Activated gamma-delta T cell treated with anti-CD3 and anti-CD28 coated beads, Interleukin-2, amount 50 U/mL, for 16 hours (primary cell): ENCODE results near the gene PJA2.

Experiments used
- DNase-seq: peaks from one replicate; pipeline ENCODE4 v3.0.0-alpha.2; 2020; ENCODE audit warnings: low read depth

PJA2 gene

DNA sequence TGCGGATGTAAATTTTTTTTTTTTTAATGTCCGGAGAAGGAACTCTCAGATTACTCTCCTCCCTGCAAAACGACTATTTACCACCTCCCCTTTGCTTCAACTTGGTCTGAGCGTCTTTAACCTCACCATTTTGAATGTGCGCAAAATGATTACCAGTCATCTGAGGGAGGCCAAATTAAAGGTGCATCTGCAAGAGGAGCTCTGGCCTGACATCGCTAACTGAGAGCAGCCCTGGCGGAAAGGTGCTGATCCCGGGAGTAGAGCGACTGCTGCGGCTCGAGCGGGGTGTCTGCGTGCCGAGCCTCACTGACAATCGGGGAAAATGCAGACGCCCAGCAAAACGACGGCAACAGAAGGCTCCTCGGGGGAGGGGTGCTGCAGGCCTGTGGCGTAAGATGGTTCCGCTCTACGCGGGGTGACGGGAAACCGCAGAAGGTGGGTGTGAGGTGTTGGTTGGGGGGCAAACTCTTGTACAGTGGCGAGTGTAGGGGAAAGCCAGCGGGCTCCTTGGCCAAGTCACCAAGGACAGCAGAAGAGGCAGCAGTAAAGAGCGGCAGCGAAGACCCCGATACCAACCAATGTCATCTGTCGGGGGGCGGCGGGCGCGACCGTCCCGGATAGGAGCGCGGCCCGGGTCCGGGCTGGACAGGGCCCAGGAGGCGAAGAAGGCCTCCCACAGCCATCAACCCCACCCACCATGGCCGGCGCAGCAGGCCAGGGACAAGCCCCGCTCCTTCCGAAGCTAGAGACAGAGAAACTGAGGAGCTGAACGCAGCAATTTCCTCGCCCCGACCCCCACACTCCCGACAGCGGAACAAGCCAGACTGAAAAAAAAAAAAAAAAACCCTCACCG, 557 bp downstream of the PJA2 start:
- peak; percentile 78 for DNase-seq

DNA sequence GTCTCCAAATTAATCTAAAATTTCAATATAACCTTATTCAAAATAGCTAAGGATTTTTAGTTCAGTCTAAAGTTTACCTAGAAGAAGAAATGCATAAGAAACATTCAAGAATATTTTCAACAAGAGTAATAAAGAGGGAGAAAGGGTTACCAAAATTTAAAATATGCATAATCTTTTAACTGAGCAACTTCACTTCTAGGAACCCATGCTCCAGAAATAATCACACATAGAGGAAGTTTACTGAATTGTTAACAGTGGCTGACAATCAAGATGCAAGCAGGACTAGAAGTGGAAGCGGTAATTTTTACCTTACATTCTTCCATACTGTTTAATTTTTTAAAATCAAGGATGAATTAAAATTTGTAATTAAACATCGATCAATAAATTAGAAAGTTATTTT, 1.9 kb downstream of the PJA2 start:
- DNase-seq = no peak

- DNase-seq = no peak
Observed at GRCh38 chr5:109406719-109407118, 3.1 kb downstream of the PJA2 start.

DNA sequence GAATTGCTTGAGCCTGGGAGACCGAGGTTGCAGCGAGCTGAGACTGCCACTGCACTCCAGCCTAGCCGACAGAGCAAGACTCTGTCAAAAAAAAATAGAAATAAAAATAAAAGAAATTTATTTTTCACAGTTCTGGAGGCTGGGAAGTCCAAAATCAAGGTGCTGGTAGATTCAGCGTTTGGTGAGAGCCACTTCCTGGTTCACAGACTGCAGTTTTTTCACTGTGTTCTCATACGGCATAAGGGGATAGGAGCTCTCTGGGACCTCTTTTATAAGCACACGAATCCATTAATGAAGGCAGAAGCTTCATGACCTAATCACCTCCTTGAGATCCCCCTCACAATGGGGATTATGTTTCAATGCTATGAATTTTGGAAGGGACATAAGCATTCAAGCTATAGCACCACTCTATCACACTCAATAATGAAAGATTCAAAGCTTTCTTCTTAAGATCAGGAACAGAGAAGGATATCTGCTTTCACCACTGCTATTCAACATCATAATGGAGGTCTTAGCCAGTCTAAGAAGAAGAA, 5.3 kb downstream of the PJA2 start:
- no peak for DNase-seq

DNA sequence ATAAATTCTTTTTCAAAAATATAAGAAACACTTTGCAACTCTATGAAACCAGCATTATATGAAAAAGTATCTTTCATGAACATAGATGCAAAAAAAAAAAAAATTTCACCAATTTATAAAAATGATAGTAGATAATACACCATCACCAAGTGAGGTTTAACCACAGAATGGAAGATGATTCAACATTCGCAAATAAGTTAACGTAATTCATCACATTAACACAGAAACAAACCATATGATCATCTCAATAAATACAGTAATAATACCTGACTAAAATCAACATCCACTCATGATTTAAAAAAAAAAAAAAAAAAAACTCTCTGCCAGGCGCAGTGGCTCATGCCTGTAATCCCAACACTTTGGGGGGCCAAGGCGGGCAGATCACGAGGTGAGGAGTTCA, 6.3 kb downstream of the PJA2 start:
- DNase-seq = no peak

GRCh38 chr5:109399092-109399759, 10.5 kb downstream of the PJA2 start:
- DNase-seq = no peak

DNA sequence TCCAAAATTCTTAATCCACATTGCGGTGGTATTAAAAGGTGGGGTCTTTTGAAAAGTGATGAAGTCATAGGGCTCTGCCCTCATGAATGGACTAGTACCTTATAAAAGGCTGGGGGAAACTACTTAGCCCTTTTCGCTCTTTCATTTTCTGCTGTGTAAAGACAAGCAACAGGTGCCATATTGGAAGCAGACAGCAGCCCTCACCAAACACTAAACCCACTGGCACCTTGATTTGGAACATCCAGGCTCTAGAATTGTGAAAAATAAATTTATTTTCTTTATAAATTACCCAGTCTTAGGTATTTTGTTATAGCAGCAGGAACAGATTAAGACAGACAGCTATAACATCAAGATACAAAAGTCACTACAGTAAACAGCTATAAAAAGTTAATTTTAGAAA, 12.8 kb downstream of the PJA2 start:
- DNase-seq = no peak

DNA sequence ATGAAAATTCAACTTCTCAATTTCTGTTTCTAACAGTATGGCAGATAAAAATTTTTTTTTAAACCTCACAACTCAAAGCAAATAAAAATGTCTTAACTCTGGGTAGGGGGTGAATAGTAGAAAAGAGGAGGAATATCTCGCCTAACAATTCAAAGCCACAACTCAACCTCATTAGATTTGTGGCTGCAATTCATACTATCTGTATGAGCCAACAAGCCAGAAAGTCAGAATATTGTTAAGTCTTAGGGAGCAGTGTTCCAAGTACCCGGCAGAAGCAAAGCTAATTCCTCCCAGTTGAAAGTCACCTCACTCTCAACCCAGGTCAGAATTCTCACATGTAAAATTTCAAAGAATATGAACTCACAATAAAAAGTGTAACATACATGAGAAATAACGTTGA, 15.0 kb downstream of the PJA2 start:
- no peak for DNase-seq

GRCh38 chr5:109390188-109390587, 19.6 kb downstream of the PJA2 start:
- DNase-seq = no peak

DNA sequence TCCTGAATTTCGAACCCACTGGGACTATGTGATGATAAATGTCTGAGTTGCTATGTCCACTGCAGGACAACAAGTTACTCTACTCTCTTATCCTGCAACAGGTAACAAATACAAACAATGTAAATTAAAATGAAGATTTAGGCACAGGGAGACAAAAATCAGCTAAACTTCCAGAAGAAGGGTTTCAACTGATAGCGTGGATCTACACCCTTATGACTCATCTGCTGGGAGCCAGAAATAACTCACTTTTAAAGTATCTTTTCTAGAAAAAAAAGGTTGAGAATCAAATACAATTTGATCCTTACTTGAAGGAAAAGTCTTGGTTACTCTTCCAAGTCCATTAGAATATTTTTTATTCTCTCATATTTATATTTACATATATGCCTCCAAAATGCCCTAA, 21.4 kb downstream of the PJA2 start:
- no peak for DNase-seq

GRCh38 chr5:109387408-109387974, 22.3 kb downstream of the PJA2 start:
- no peak for DNase-seq

DNA sequence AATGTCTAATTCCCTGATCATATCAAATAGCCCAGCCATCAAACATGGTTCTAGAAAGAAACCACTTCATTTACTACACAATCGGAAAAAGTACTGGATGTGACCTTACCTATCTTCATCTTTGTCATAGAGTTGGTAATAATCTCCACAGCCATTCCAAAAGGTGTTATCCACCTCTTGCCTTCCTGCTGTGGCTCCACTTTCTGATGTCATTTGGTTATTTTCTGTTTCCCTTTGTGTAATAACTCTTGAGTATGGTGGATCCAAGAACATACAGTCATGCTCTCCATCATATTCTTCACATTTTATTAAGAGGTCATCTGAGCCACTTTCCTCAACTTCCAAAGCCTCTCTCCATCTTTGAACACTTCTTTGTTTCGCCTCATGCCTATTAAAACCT, 31.7 kb downstream of the PJA2 start:
- DNase-seq = no peak

DNA sequence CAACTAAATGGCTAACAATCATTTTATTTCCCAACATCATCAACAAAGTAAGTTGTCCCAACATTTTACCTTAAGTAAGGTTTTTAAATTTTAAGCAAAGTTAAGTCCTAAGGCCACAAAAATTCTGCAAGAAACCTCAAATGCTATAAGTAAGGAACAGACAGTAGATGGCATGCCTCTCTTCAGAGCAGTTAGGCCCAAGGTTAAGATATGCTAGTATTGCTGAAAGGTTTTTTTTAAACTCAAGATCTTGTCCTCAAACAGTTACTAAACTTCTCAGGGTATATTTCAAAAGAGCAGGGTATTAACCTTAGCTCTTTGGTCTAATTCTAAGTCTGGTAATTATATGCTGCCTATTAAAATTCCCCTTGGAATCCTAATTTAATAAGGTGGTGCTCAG, 35.1 kb downstream of the PJA2 start:
- no peak for DNase-seq

- no peak for DNase-seq
Observed at GRCh38 chr5:109373932-109374331, 35.8 kb downstream of the PJA2 start.

GRCh38 chr5:109370343-109370742, 39.4 kb downstream of the PJA2 start:
- no peak for DNase-seq

DNA sequence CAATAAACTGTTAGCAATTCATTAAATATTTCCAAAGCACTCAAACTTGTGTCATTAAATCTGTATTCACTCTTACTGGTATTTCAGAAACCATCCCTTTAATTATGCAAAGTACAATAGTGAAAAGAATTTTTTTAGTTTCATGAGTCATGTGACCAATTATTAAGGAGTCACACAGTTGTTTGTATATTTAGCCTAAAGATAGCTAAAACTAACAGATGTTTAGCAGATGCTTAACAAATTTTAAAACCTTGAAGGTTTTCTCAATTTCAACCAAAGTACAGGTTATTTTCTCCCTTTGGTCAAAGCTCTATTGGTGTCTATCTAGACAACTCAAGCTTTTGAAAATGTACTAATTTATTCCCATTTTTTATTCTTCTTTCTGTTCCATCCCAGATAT, 44.1 kb downstream of the PJA2 start:
- DNase-seq = no peak

- DNase-seq = no peak
Observed at GRCh38 chr5:109364977-109365376, 44.8 kb downstream of the PJA2 start.

GRCh38 chr5:109359642-109360041, 50.1 kb downstream of the PJA2 start:
- DNase-seq = no peak

DNA sequence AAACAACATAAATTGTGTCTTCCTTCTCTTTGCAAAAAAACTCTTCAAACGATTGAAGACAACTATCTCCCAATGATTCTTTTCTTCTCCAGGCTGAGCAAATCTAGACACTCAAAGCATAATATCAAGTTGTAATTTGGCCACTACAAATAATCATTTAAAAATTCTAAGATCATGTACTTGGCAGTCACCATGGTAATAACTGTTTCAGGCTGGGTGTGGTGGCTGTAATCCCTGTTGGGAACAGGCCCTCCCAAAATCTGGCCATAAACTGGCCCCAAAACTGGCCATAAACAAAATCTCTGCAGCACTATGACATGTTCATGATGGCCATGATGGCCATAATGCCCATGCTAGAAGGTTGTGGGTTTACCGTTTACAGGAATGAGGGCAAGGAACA, 52.0 kb downstream of the PJA2 start:
- no peak for DNase-seq

DNA sequence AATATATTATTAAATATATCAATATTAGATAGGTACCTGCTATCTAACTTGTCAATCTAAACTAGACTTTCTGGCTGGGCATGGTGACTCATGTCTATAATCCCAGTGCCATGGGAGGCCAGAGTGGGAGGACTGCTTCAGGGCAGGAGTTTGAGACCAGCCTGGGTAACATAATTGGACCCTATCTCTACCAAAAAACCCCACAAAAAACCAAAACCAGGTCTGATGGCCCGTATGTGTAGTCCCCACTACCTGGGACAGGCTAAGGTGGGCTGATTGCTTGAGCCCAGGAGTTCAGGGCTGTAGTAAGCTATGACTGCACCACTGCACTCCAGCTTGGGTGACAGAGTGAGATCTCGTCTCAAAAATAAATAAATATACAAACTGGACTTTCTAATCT, 55.0 kb downstream of the PJA2 start:
- no peak for DNase-seq

DNA sequence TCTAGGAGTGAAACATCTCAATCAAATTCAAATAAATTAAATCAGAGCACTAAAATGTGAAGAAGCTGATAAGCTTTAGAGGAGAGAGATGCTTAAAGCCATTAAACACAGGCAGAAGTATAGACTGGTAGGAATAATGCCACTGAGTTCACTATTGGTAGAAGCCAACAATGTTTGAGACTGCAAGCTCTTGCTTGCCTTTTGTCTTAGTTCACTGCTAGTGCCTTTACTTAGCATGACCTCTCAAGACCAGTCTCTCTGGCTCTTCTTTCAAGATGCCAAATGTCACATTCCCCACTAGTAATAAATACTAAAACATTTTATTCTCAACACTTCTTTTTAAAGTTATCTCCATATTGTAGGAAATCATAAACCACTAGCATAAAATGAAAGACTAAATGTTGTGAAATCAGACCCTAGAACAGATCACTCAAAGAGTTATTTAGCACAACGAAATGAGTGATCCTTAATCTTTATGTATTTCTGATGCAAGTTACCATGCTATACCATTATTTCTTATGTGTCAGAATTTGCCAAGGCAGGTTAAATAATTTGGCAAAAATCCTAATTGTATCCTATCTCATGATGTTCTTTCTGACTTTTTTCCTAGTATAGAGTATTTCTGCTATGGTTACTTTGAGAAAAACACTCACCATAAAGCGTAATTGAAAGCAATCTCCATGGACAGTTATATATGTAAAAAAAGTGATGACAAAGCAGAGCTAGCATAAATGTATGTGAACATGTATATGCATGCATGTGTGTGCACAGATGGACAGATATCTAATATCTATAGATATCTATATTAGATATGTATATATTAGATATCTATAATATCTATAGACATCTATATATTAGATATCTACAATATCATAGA, 57.5 kb downstream of the PJA2 start:
- no peak for DNase-seq
